Measurements from ENCODE around the gene ZNF805. TPM values are rescaled to one million over a fixed set of nuclear protein-coding genes. Genes with fewer than 3 reads are reported as not detected.
A peak's percentile ranks its signal among the peaks of the same experiment; 100 is the strongest.

The ZNF805 gene
- total RNA-seq, 1 experiment from 2014 or later: 9.2 TPM

DNA sequence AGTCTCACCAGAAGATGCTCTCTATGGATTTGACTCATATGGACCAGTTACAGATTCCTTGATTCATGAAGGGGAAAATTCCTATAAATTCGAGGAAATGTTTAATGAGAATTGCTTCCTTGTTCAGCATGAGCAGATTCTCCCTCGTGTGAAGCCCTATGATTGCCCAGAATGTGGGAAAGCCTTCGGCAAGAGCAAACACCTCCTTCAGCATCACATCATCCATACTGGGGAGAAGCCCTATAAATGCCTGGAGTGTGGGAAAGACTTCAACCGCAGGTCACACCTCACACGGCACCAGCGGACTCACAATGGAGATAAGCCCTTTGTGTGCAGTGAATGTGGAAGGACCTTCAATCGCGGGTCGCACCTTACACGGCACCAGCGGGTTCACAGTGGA lies 50.5 kb downstream of the ZNF805 start:
- Histone ChIP-seq H3K4me2 (ENCODE audit: low read length) (no peak overlapping the region), H3K9me3 (ENCODE audit: control insufficient read depth in 1 of 2, insufficient read depth in 1 of 2, low read depth in 1 of 2, low read length in 2 of 2) (peaks cover 0 to 9% of the 10 kb centered on the region in 2 experiments; a peak in 1 of 4 replicates), H3K27me3 (ENCODE audit: insufficient read depth, low read length) (no peaks in the 10 kb centered on the region), H4K20me1 (ENCODE audit: insufficient read depth) (no peaks in the 10 kb centered on the region), H3K36me3 (ENCODE audit: control insufficient read depth in 1 of 2, insufficient read depth in 2 of 2, low read length in 2 of 2) (peaks cover 51 to 84% of the 10 kb centered on the region in 2 experiments), H3K9ac (ENCODE audit: low read length) (no peak overlapping the region), H3K4me1 (ENCODE audit: control insufficient read depth in 1 of 2, insufficient read depth in 2 of 2, low read length in 2 of 2) (no peaks in the 10 kb centered on the region), H3K4me3 (replicated peaks in 1 of 2; ENCODE audit: low read depth in 1 of 2, low read length in 2 of 2) (no peak overlapping the region), H2AFZ (ENCODE audit: low read depth, low read length, poor library complexity, severe bottlenecking) (no peak overlapping the region), H3K9me2 (ENCODE audit: insufficient read depth) (no peaks in the 10 kb centered on the region), H3K79me2 (ENCODE audit: insufficient read depth, low read length) (peaks cover 98% of the 10 kb centered on the region), H3K27ac (ENCODE audit: low read depth, low read length) (no peak overlapping the region)
- TSS peak; percentile 1 for BruUV-seq (replicated peaks)
- POLR2A ChIA-PET: no interaction called here
- RAD21 ChIA-PET (ENCODE audit: low non-redundant PET in 1 of 2, low total read pairs in 2 of 2, uncharacterized antibody in 2 of 2, unreplicated experiment in 2 of 2): no interaction called here
- CTCF ChIA-PET: no interaction called here
- intact Hi-C loops (cut with micrococcal nuclease): no loop called here
- TF ChIP-seq JUND (IDR thresholded peaks at IDR 0.05) (no peak), RAD21 (IDR thresholded peaks at IDR 0.05; ENCODE audit: low read depth) (no peak)
- ATAC-seq: no peak
- no peak for DNase-seq (ENCODE audit: low read depth, low spot score)

DNA sequence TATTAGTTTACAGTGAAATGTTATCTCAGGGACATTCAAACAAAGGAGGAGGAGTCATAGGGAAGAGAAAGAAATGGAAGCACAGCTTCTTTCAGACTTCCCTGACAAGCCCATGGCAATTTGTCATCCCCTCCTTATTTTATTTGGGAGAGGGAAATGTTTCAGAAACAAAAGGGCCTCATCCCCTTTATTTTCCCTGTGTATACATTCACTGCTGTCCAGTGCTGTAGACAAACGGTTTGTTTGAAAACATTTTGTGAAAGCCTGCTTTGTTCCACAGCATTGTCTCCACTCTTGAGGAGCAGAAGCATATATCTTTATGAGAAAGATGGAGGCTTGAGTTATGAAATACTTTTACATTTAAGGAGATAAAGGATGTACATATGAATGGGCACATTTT lies 52.1 kb downstream of the ZNF805 start:
- H3K9ac ChIP-seq (ENCODE audit: low read length): no peak overlapping the region
- no peaks in the 10 kb centered on the region for H3K9me2 ChIP-seq (ENCODE audit: insufficient read depth)
- no peaks in the 10 kb centered on the region for H4K20me1 ChIP-seq (ENCODE audit: insufficient read depth)
- H3K9me3 ChIP-seq (ENCODE audit: control insufficient read depth in 1 of 2, insufficient read depth in 1 of 2, low read depth in 1 of 2, low read length in 2 of 2): peaks cover 0 to 9% of the 10 kb centered on the region in 2 experiments; a peak in 1 of 4 replicates
- ATAC-seq (no peak), DNase-seq (ENCODE audit: low read depth, low spot score) (no peak)
- intact Hi-C loops (cut with micrococcal nuclease): no loop called here
- H3K79me2 ChIP-seq (ENCODE audit: insufficient read depth, low read length): peaks cover 96% of the 10 kb centered on the region
- no peaks in the 10 kb centered on the region for H3K4me1 ChIP-seq (ENCODE audit: control insufficient read depth in 1 of 2, insufficient read depth in 2 of 2, low read length in 2 of 2)
- H3K27me3 ChIP-seq (ENCODE audit: insufficient read depth, low read length): no peaks in the 10 kb centered on the region
- no peak overlapping the region for H2AFZ ChIP-seq (ENCODE audit: low read depth, low read length, poor library complexity, severe bottlenecking)
- CTCF ChIA-PET: no interaction called here
- no peak overlapping the region for H3K27ac ChIP-seq (ENCODE audit: low read depth, low read length)
- BruUV-seq (replicated peaks): no TSS peak
- H3K36me3 ChIP-seq (ENCODE audit: control insufficient read depth in 1 of 2, insufficient read depth in 2 of 2, low read length in 2 of 2): peaks cover 41 to 78% of the 10 kb centered on the region in 2 experiments
- H3K4me2 ChIP-seq (ENCODE audit: low read length): no peak overlapping the region
- POLR2A ChIA-PET: no interaction called here
- H3K4me3 ChIP-seq (replicated peaks in 1 of 2; ENCODE audit: low read depth in 1 of 2, low read length in 2 of 2): no peak overlapping the region
- RAD21 ChIA-PET (ENCODE audit: low non-redundant PET in 1 of 2, low total read pairs in 2 of 2, uncharacterized antibody in 2 of 2, unreplicated experiment in 2 of 2): no interaction called here
- TF ChIP-seq SIN3A (IDR thresholded peaks at IDR 0.05; ENCODE audit: low read depth) (no peak), SP1 (IDR thresholded peaks at IDR 0.05; ENCODE audit: low read depth) (no peak), ZFX (IDR thresholded peaks at IDR 0.05) (no peak), EZH2phosphoT487 (IDR thresholded peaks at IDR 0.05; ENCODE audit: borderline replicate concordance) (no peak), EZH2 (IDR thresholded peaks at IDR 0.05) (no peak), EGR1 (IDR thresholded peaks at IDR 0.05; ENCODE audit: low read depth) (no peak), CEBPB (IDR thresholded peaks at IDR 0.05; ENCODE audit: low read depth) (no peak), YY1 (IDR thresholded peaks at IDR 0.05; ENCODE audit: extremely low read depth, insufficient replicate concordance, low read depth, low read length) (no peak), TCF7L2 (IDR thresholded peaks at IDR 0.05; ENCODE audit: borderline replicate concordance, extremely low read depth, insufficient read depth, insufficient read length) (no peak), ZNF274 (IDR thresholded peaks at IDR 0.05; ENCODE audit: low read depth, low read length) (no peak), CBX3 (IDR thresholded peaks at IDR 0.05; ENCODE audit: low read depth) (no peak), SRF (IDR thresholded peaks at IDR 0.05; ENCODE audit: low read depth) (no peak)
- TF ChIP-seq, protein P1, sequence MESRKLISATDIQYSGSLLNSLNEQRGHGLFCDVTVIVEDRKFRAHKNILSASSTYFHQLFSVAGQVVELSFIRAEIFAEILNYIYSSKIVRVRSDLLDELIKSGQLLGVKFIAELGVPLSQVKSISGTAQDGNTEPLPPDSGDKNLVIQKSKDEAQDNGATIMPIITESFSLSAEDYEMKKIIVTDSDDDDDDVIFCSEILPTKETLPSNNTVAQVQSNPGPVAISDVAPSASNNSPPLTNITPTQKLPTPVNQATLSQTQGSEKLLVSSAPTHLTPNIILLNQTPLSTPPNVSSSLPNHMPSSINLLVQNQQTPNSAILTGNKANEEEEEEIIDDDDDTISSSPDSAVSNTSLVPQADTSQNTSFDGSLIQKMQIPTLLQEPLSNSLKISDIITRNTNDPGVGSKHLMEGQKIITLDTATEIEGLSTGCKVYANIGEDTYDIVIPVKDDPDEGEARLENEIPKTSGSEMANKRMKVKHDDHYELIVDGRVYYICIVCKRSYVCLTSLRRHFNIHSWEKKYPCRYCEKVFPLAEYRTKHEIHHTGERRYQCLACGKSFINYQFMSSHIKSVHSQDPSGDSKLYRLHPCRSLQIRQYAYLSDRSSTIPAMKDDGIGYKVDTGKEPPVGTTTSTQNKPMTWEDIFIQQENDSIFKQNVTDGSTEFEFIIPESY (IDR thresholded peaks at IDR 0.05; ENCODE audit: extremely low read depth, insufficient replicate concordance, low read length): no peak
- TF ChIP-seq, protein P2, sequence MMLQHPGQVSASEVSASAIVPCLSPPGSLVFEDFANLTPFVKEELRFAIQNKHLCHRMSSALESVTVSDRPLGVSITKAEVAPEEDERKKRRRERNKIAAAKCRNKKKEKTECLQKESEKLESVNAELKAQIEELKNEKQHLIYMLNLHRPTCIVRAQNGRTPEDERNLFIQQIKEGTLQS (IDR thresholded peaks at IDR 0.05): no peak
- TF ChIP-seq, protein P3, sequence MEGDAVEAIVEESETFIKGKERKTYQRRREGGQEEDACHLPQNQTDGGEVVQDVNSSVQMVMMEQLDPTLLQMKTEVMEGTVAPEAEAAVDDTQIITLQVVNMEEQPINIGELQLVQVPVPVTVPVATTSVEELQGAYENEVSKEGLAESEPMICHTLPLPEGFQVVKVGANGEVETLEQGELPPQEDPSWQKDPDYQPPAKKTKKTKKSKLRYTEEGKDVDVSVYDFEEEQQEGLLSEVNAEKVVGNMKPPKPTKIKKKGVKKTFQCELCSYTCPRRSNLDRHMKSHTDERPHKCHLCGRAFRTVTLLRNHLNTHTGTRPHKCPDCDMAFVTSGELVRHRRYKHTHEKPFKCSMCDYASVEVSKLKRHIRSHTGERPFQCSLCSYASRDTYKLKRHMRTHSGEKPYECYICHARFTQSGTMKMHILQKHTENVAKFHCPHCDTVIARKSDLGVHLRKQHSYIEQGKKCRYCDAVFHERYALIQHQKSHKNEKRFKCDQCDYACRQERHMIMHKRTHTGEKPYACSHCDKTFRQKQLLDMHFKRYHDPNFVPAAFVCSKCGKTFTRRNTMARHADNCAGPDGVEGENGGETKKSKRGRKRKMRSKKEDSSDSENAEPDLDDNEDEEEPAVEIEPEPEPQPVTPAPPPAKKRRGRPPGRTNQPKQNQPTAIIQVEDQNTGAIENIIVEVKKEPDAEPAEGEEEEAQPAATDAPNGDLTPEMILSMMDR (IDR thresholded peaks at IDR 0.05 in 2 of 3, conservative IDR thresholded peaks at IDR 0.05 in 1 of 3; ENCODE audit: borderline replicate concordance in 1 of 3, insufficient read depth in 1 of 3, low read depth in 2 of 3, low read length in 2 of 3): no peak

Measured in HCT116 (cell line).